WERI-Rb-1 (cell line): Measurements from ENCODE around the gene SLC13A2.
A peak's percentile ranks its signal among the peaks of the same experiment; 100 is the strongest.

Experiments
- DNase-seq: peaks from one replicate; pipeline ENCODE4 v3.0.0-alpha.2; 2020
- H3K27ac ChIP-seq: fragments of 250-450 bp; sonication (Bioruptor Pico); 2 replicates; pipeline ENCODE4 v1.5.1; 2020; ENCODE audit warnings: mild to moderate bottlenecking, moderate library complexity
- H3K27me3 ChIP-seq: fragments of 250-450 bp; sonication (Bioruptor Pico); 2 replicates; pipeline ENCODE4 v1.5.1; 2021; ENCODE audit warnings: mild to moderate bottlenecking, low read depth, moderate library complexity; ENCODE audit not compliant: insufficient read depth, severe bottlenecking
- H3K36me3 ChIP-seq: fragments of 250-450 bp; sonication (Bioruptor Pico); 2 replicates; pipeline ENCODE4 v1.5.1; 2020; ENCODE audit warnings: mild to moderate bottlenecking, moderate library complexity
- H3K4me3 ChIP-seq: 2 replicates; pipeline ENCODE4 v1.5.1; 2011; ENCODE audit warnings: low read depth, mild to moderate bottlenecking, control low read depth, low read length
- H3K9me3 ChIP-seq: fragments of 250-450 bp; sonication (Bioruptor Pico); 2 replicates; pipeline ENCODE4 v1.5.1; 2021; ENCODE audit warnings: mild to moderate bottlenecking, moderate library complexity; ENCODE audit not compliant: severe bottlenecking
- TF ChIP-seq, protein P1 (sequence below): IDR thresholded peaks from 2 replicates; pipeline ENCODE4 v1.5.1; 2011; ENCODE audit warnings: low read depth, mild to moderate bottlenecking, control low read depth, inconsistent platforms, low read length

SLC13A2 gene

DNA sequence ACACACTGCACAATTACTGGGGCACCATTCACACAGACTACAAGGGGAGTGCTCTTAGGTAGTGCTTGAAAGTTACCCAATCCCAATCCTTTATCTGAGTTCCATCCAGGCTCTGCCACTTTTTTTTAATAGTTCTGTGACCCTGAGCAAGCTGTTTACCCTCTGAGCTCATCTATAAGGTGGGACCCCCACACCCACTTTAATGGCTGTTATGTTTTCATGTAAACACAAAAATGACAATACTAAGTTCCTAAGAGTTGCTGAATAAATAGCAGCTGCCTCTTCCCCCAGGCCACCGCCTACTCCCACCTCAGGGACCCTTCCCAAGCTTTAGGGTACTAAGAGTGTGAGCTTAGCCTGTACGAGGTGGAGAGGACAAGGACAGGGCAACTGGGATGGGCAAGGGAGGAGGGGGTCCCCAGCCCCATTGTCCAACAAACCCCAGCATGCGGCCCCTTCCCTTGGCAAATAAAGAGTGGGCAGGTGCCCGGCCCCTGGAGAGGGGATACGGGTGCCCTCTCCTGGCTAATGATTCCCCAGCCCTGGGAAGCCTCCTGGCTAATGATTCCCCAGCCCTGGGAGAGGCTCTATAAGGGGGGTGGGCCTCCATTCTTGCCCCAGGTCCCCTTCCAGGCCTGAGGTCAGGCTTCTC lies 14.6 kb downstream of the SLC13A2 start:
- no peak overlapping the region for H3K4me3 ChIP-seq
- H3K9me3 ChIP-seq, result no peaks in the 10 kb centered on the region
- no peak overlapping the region for H3K27ac ChIP-seq
- H3K36me3 ChIP-seq, result no peaks in the 10 kb centered on the region
- H3K27me3 ChIP-seq, result no peaks in the 10 kb centered on the region
- TF ChIP-seq, protein P1, sequence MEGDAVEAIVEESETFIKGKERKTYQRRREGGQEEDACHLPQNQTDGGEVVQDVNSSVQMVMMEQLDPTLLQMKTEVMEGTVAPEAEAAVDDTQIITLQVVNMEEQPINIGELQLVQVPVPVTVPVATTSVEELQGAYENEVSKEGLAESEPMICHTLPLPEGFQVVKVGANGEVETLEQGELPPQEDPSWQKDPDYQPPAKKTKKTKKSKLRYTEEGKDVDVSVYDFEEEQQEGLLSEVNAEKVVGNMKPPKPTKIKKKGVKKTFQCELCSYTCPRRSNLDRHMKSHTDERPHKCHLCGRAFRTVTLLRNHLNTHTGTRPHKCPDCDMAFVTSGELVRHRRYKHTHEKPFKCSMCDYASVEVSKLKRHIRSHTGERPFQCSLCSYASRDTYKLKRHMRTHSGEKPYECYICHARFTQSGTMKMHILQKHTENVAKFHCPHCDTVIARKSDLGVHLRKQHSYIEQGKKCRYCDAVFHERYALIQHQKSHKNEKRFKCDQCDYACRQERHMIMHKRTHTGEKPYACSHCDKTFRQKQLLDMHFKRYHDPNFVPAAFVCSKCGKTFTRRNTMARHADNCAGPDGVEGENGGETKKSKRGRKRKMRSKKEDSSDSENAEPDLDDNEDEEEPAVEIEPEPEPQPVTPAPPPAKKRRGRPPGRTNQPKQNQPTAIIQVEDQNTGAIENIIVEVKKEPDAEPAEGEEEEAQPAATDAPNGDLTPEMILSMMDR, result no peak
- no peak for DNase-seq

DNA sequence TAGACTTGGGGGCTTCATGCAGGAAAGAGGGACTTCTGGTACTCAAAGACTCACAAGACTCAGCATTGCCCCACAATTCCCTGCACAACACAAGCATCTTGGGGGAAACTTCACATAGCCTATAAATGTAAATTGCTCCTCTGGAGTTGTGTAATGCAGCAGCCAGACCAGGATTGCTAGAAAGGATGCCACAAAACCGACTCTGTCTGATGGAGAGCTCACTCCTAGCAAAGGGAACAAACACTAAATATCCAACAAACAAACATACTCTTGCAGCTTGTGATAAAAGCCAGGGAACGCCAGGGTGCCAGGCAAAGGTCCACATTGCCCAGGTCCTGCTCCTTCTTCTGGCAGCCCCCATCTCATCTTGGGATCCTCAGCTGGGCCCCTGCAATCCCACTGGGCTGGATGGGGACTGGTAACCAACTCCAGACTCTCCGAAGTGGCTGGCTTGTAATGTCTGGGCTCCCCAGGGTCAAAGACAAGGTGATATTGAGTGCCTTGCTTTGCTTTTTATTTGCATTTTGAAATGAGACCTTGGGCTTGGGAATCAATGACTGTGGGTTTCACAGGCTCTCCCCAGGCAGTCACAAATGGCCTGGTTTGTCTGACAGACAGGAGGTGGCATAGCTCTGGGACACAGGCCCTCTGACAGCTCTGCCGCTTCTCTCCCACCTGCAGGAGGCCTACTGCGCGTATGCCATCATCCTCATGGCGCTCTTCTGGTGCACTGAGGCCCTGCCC lies 15.3 kb downstream of the SLC13A2 start:
- Histone ChIP-seq H3K36me3 (no peaks in the 10 kb centered on the region), H3K4me3 (no peak overlapping the region), H3K27ac (peak overlapping the region; percentile 28; the same call in 1 of the 2 replicates), H3K27me3 (no peaks in the 10 kb centered on the region), H3K9me3 (no peaks in the 10 kb centered on the region)
- no peak for DNase-seq
- TF ChIP-seq, protein P1, result no peak

DNA sequence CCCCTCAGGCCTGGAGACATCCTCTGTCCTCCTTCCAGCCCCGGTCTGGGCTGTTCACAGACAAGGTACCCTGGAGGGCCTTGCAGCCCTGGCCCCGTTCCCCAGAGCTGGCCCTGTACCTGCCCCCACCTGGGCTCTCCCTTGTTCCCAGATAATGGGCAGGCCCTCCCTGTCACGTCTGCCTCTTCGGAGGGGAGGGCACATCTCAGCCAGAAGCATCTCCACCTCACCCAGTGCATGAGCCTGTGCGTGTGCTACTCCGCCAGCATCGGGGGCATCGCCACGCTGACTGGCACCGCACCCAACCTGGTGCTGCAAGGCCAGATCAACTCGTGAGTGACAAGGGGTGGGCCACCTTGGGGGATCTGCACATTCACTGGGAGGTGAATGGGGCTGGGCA lies 17.8 kb downstream of the SLC13A2 start:
- Histone ChIP-seq H3K4me3 (no peak overlapping the region), H3K27ac (no peak overlapping the region), H3K27me3 (no peaks in the 10 kb centered on the region), H3K9me3 (no peaks in the 10 kb centered on the region), H3K36me3 (no peaks in the 10 kb centered on the region)
- DNase-seq, result no peak
- TF ChIP-seq, protein P1, result no peak

DNA sequence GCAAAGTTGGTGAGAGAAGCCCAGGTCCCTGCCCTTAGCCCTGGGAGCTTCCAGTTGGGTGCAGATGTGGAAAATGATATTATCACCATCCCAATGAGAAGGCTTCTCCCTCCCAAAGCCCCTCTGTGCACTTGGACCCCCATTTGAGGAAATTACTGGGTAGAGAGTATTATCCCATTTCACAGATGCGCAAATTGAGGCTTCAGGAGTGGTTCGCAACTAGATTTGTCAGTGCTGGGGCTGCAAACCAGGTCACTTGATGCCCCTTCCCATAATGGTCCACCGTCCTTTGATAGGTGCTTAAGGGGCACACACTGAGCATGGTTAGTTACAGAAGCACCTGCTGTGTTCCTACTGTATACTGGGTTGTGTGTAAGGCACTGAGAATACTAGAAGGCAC lies 18.4 kb downstream of the SLC13A2 start:
- Histone ChIP-seq H3K4me3 (no peak overlapping the region), H3K27ac (no peak overlapping the region), H3K36me3 (no peaks in the 10 kb centered on the region), H3K9me3 (no peaks in the 10 kb centered on the region), H3K27me3 (no peaks in the 10 kb centered on the region)
- no peak for DNase-seq
- TF ChIP-seq, protein P1, result no peak

GRCh38 chr17:28492352-28493310 lies 19.2 kb downstream of the SLC13A2 start:
- Histone ChIP-seq H3K27me3 (no peaks in the 10 kb centered on the region), H3K4me3 (no peak overlapping the region), H3K27ac (no peak overlapping the region), H3K9me3 (no peaks in the 10 kb centered on the region), H3K36me3 (no peaks in the 10 kb centered on the region)
- no peak for DNase-seq
- TF ChIP-seq, protein P1, result no peak
